Breast epithelium (tissue), 3 donors: ENCODE data around the gene KCNK5.

ENCODE experiments used
- CTCF ChIP-seq, 3 donors: fragments of 450-650 bp; IDR thresholded peaks; one replicate each; pipeline ENCODE4 v1.5.1; 2016 to 2017; ENCODE audit warnings: antibody characterized with exemption in 3 of 3, mild to moderate bottlenecking in 3 of 3, moderate library complexity in 3 of 3
- POLR2AphosphoS5 ChIP-seq, 3 donors: sonication (generic); formaldehyde crosslinking; IDR thresholded peaks; one replicate each; pipeline ENCODE4 v1.6.1; 2017; ENCODE audit warnings: antibody characterized with exemption in 3 of 3

- TF ChIP-seq CTCF (IDR thresholded peaks at IDR 0.05) (no peak), POLR2AphosphoS5 (IDR thresholded peaks at IDR 0.05) (no peak)
Observed at GRCh38 chr6:39227476-39227875, 1.8 kb downstream of the KCNK5 start.
